HFFc6 (cell line): ENCODE data around the gene ADIPOR2. TPM values are rescaled to one million over a fixed set of nuclear protein-coding genes. Genes with fewer than 3 reads are reported as not detected.

Experiments
- DNase-seq: peaks from one replicate; pipeline ENCODE4 v3.0.0-alpha.2; 2018
- H3K27ac Mint-ChIP-seq: 2 replicates; pipeline ENCODE4 v1.8.0; 2020; ENCODE audit warnings: mild to moderate bottlenecking, mixed read lengths
- H3K27me3 Mint-ChIP-seq: 2 replicates; pipeline ENCODE4 v1.8.0; 2021; ENCODE audit warnings: mild to moderate bottlenecking, moderate library complexity, mixed read lengths; ENCODE audit not compliant: insufficient read depth
- H3K36me3 Mint-ChIP-seq: 2 replicates; pipeline ENCODE4 v1.8.0; 2021; ENCODE audit warnings: low read depth, mixed read lengths
- H3K4me1 Mint-ChIP-seq: 2 replicates; pipeline ENCODE4 v1.8.0; 2020; ENCODE audit warnings: low read depth, mixed read lengths
- H3K4me3 Mint-ChIP-seq: 2 replicates; pipeline ENCODE4 v1.8.0; 2020; ENCODE audit warnings: mild to moderate bottlenecking, moderate library complexity, mixed read lengths
- H3K9me3 Mint-ChIP-seq: 2 replicates; pipeline ENCODE4 v1.8.0; 2020; ENCODE audit warnings: mild to moderate bottlenecking, mixed read lengths
- CTCF ChIP-seq: fragments of 200-600 bp; sonication (generic); IDR thresholded peaks from 2 replicates; pipeline ENCODE4 v1.5.0; 2021; ENCODE audit warnings: antibody characterized with exemption, mild to moderate bottlenecking
- total RNA-seq, 6 experiments: library from RNA; stranded (reverse); fragmentation: NEBNext Ultra II Directional; extraction: Animal tissue kit (Norgen Biotek cat#: 25700); gene quantifications; 2 replicates in 1 of 6; 3 replicates in 5 of 6; pipeline ENCODE4 v1.2.3, GENCODE V29; 2021

The ADIPOR2 gene
- total RNA-seq, 6 experiments from 2014 or later, result 38.9 to 50.1 (median 44.9) TPM

GRCh38 chr12:1808036-1808797 lies 117.3 kb downstream of the ADIPOR2 start:
- H3K27me3 Mint-ChIP-seq, result peaks cover 31% of the 10 kb centered on the region

GRCh38 chr12:1808798-1809480 lies 118.1 kb downstream of the ADIPOR2 start:
- no peak overlapping the region for H3K27ac Mint-ChIP-seq
- TF ChIP-seq CTCF, result no peak
- peaks cover 13% of the 10 kb centered on the region for H3K4me1 Mint-ChIP-seq
- DNase-seq, result no peak
- H3K27me3 Mint-ChIP-seq, result peaks cover 34% of the 10 kb centered on the region
- H3K4me3 Mint-ChIP-seq, result no peak overlapping the region
- H3K9me3 Mint-ChIP-seq, result no peaks in the 10 kb centered on the region
- H3K36me3 Mint-ChIP-seq, result no peaks in the 10 kb centered on the region

More at GRCh38 chr12:1808036-1808797, 117.3 kb downstream of the ADIPOR2 start:
- no peak for TF ChIP-seq CTCF
- no peaks in the 10 kb centered on the region for H3K9me3 Mint-ChIP-seq
- H3K36me3 Mint-ChIP-seq, result no peaks in the 10 kb centered on the region
- no peak overlapping the region for H3K27ac Mint-ChIP-seq
- DNase-seq, result no peak
- H3K4me1 Mint-ChIP-seq, result peaks cover 13% of the 10 kb centered on the region
- H3K4me3 Mint-ChIP-seq, result no peak overlapping the region

- Mint-ChIP-seq H3K27me3 (peaks cover 40% of the 10 kb centered on the region), H3K27ac (no peak overlapping the region), H3K4me3 (no peak overlapping the region), H3K4me1 (peaks cover 7% of the 10 kb centered on the region), H3K9me3 (no peaks in the 10 kb centered on the region), H3K36me3 (no peaks in the 10 kb centered on the region)
- DNase-seq, result no peak
- TF ChIP-seq CTCF, result no peak
Observed at GRCh38 chr12:1809591-1810190, 118.8 kb downstream of the ADIPOR2 start.

GRCh38 chr12:1810201-1810930 lies 119.5 kb downstream of the ADIPOR2 start:
- no peak for DNase-seq
- no peak for TF ChIP-seq CTCF
- Mint-ChIP-seq H3K27me3 (peaks cover 47% of the 10 kb centered on the region), H3K27ac (no peak overlapping the region), H3K9me3 (no peaks in the 10 kb centered on the region), H3K36me3 (no peaks in the 10 kb centered on the region), H3K4me1 (0 out of 2 replicates have a peak, but pooled peaks cover 5% of the 10 kb centered on the region), H3K4me3 (no peak overlapping the region)

- H3K27me3 Mint-ChIP-seq, result peaks cover 53% of the 10 kb centered on the region
- no peaks in the 10 kb centered on the region for H3K36me3 Mint-ChIP-seq
- no peaks in the 10 kb centered on the region for H3K9me3 Mint-ChIP-seq
- TF ChIP-seq CTCF, result no peak
- no peak overlapping the region for H3K27ac Mint-ChIP-seq
- H3K4me3 Mint-ChIP-seq, result no peak overlapping the region
- H3K4me1 Mint-ChIP-seq, result 0 out of 2 replicates have a peak, but pooled peaks cover 5% of the 10 kb centered on the region
- DNase-seq, result no peak
Observed at GRCh38 chr12:1810931-1811280, 120.0 kb downstream of the ADIPOR2 start.
